Natural killer cell (primary cell): ENCODE measurements around the gene PTGS2. TPM values are rescaled to one million over a fixed set of nuclear protein-coding genes. Genes with fewer than 3 reads are reported as not detected.
"Not testable (repeated sequence)": the region's sequence is repeated elsewhere in the genome, so short reads cannot be mapped to it uniquely, and the experiment has no call there.

Experiments
- ATAC-seq, 3 donors: fragments of 150-1000 bp in 2 of 3; fragments of 200-7000 bp in 1 of 3; cut with Tn5 transposase; 1 replicate in 1 of 3; 2 replicates in 2 of 3; pipeline ENCODE4 v1.10.0; 2021; ENCODE audit warnings: mild to moderate bottlenecking in 2 of 3, moderate library complexity in 2 of 3
- DNase-seq, 2 donors: peaks; one replicate each; pipeline versions ENCODE4 v3.0.0 to v3.0.0-alpha.2; 2013 to 2021; ENCODE audit warnings: mixed read lengths in 1 of 2
- H3K27ac ChIP-seq: one replicate; pipeline ENCODE4 v1.5.1; 2013; ENCODE audit warnings: mild to moderate bottlenecking, low read length
- H3K27me3 ChIP-seq: one replicate; pipeline ENCODE4 v1.6.1; 2013; ENCODE audit warnings: low read length; ENCODE audit not compliant: control insufficient read depth, insufficient read depth
- H3K36me3 ChIP-seq: one replicate; pipeline ENCODE4 v1.6.1; 2013; ENCODE audit warnings: low read length; ENCODE audit not compliant: control insufficient read depth, insufficient read depth
- H3K4me1 ChIP-seq: one replicate; pipeline ENCODE4 v1.6.1; 2013; ENCODE audit warnings: low read length; ENCODE audit not compliant: control insufficient read depth, insufficient read depth
- H3K4me3 ChIP-seq: one replicate; pipeline ENCODE4 v1.5.1; 2013; ENCODE audit warnings: low read length
- H3K9me3 ChIP-seq: one replicate; pipeline ENCODE4 v1.6.1; 2013; ENCODE audit warnings: low read length; ENCODE audit not compliant: control insufficient read depth, insufficient read depth
- H3K27ac Mint-ChIP-seq, 2 donors: one replicate each; pipeline ENCODE4 v1.8.0; 2022; ENCODE audit warnings: mild to moderate bottlenecking in 2 of 2, mixed read lengths in 2 of 2, moderate library complexity in 1 of 2
- H3K27me3 Mint-ChIP-seq, 2 donors: one replicate each; pipeline ENCODE4 v1.8.0; 2022; ENCODE audit warnings: low read depth in 2 of 2, mixed read lengths in 2 of 2
- H3K36me3 Mint-ChIP-seq: one replicate; pipeline ENCODE4 v1.8.0; 2022; ENCODE audit warnings: mixed read lengths
- H3K4me1 Mint-ChIP-seq, 2 donors: one replicate each; pipeline ENCODE4 v1.8.0; 2022; ENCODE audit warnings: mixed read lengths in 2 of 2
- H3K4me3 Mint-ChIP-seq: one replicate; pipeline ENCODE4 v1.8.0; 2022; ENCODE audit warnings: mild to moderate bottlenecking, moderate library complexity, mixed read lengths
- H3K9me3 Mint-ChIP-seq, 2 donors: one replicate each; pipeline ENCODE4 v1.8.0; 2022; ENCODE audit warnings: mixed read lengths in 2 of 2
- WGBS: methylation state at CpG from one replicate; pipeline ENCODE4 v1.1.7; 2013; ENCODE audit warnings: missing lambda C conversion rate; ENCODE audit not compliant: insufficient coverage; 5-methylcytosine and 5-hydroxymethylcytosine counted together
- intact Hi-C: fragments of 100-400 bp; cut with micrococcal nuclease; formaldehyde crosslinking; loops from one replicate; pipeline ENCODE4 v1.14.2; 2022
- total RNA-seq, 4 donors: library from RNA; stranded (reverse); fragments of 120-200 nt in 1 of 4; gene quantifications; one replicate each; pipeline versions ENCODE4 v1.2.3 to v1.2.4, GENCODE V29; 2013 to 2022
- TF ChIP-seq, protein P1 (sequence below): fragments of 200-600 bp; IDR thresholded peaks from one replicate; pipeline ENCODE4 v1.8.0; 2022; ENCODE audit warnings: antibody characterized with exemption

Gene PTGS2
- total RNA-seq, 3 donors from 2014 or later (not counting 1 experiment from before 2014, with no cell fraction given), result 4.0 to 32.8 (median 6.9) TPM

DNA sequence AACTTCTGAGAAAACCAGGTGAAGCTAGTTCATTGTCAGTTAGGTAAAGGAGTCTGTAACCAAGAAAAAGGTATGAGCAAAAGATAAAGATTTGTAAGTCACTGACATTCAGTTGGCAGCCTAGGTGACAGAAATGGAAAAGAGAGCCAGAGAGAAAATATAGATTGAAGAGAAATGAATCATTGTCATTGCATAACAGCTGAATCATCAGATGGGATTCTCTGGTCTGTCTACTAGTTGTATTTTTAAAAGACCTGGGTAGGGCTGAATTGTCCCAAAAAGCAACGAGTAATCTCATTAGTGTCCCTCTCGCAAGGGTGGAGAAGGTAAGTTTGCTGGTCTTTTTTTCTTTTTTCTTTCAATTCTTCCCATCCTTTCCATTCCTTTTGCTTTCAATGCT is 36.6 kb downstream of the PTGS2 start:
- no peak for ATAC-seq
- H3K27ac Mint-ChIP-seq, result no peak overlapping the region
- TF ChIP-seq, protein P1, sequence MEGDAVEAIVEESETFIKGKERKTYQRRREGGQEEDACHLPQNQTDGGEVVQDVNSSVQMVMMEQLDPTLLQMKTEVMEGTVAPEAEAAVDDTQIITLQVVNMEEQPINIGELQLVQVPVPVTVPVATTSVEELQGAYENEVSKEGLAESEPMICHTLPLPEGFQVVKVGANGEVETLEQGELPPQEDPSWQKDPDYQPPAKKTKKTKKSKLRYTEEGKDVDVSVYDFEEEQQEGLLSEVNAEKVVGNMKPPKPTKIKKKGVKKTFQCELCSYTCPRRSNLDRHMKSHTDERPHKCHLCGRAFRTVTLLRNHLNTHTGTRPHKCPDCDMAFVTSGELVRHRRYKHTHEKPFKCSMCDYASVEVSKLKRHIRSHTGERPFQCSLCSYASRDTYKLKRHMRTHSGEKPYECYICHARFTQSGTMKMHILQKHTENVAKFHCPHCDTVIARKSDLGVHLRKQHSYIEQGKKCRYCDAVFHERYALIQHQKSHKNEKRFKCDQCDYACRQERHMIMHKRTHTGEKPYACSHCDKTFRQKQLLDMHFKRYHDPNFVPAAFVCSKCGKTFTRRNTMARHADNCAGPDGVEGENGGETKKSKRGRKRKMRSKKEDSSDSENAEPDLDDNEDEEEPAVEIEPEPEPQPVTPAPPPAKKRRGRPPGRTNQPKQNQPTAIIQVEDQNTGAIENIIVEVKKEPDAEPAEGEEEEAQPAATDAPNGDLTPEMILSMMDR, result no peak

GRCh38 chr1:186637567-186637966 is 42.7 kb downstream of the PTGS2 start:
- H3K4me1 Mint-ChIP-seq, H3K27me3 Mint-ChIP-seq, intact Hi-C loops, H3K36me3 ChIP-seq, H3K36me3 Mint-ChIP-seq, H3K27ac Mint-ChIP-seq, ATAC-seq, H3K4me3 Mint-ChIP-seq, H3K27me3 ChIP-seq, H3K4me3 ChIP-seq, H3K9me3 Mint-ChIP-seq, H3K27ac ChIP-seq, H3K4me1 ChIP-seq, H3K9me3 ChIP-seq, DNase-seq: not testable (repeated sequence)
- WGBS, result 88% methylated on average over 9 of the region's 16 CpGs

More for the DNA sequence above, 36.6 kb downstream of the PTGS2 start:
- H3K27ac ChIP-seq, result no peak overlapping the region
- 89% methylated on average over 1 of the region's 2 CpGs for WGBS
- peaks cover 0 to 2% of the 10 kb centered on the region in 2 donors for H3K9me3 Mint-ChIP-seq
- H3K4me3 ChIP-seq, result no peak overlapping the region
- H3K4me1 ChIP-seq, result no peaks in the 10 kb centered on the region
- intact Hi-C loops, result no loop called here
- H3K27me3 Mint-ChIP-seq, result no peaks in the 10 kb centered on the region
- H3K36me3 ChIP-seq, result no peaks in the 10 kb centered on the region
- DNase-seq, result no peak
- no peaks in the 10 kb centered on the region for H3K27me3 ChIP-seq
- H3K9me3 ChIP-seq, result no peaks in the 10 kb centered on the region
- H3K4me3 Mint-ChIP-seq, result no peak overlapping the region
- no peaks in the 10 kb centered on the region for H3K4me1 Mint-ChIP-seq
- H3K36me3 Mint-ChIP-seq, result no peaks in the 10 kb centered on the region

GRCh38 chr1:186636786-186637185 is 43.4 kb downstream of the PTGS2 start:
- intact Hi-C loops, result no loop called here
- Mint-ChIP-seq H3K4me3 (no peak overlapping the region), H3K27me3 (no peaks in the 10 kb centered on the region), H3K4me1 (no peaks in the 10 kb centered on the region), H3K9me3 (peaks cover 0 to 2% of the 10 kb centered on the region in 2 donors), H3K27ac (no peak overlapping the region), H3K36me3 (no peaks in the 10 kb centered on the region)
- DNase-seq, result no peak
- 91% methylated on average over 2 of the region's 2 CpGs for WGBS
- TF ChIP-seq, protein P1, result no peak
- no peak for ATAC-seq
- Histone ChIP-seq H3K4me3 (no peak overlapping the region), H3K27ac (no peak overlapping the region), H3K4me1 (no peaks in the 10 kb centered on the region), H3K27me3 (no peaks in the 10 kb centered on the region), H3K36me3 (no peaks in the 10 kb centered on the region), H3K9me3 (no peaks in the 10 kb centered on the region)

GRCh38 chr1:186634511-186634910 is 45.7 kb downstream of the PTGS2 start:
- Mint-ChIP-seq H3K4me3 (no peak overlapping the region), H3K27ac (no peak overlapping the region), H3K27me3 (no peaks in the 10 kb centered on the region), H3K4me1 (no peaks in the 10 kb centered on the region), H3K9me3 (no peaks in the 10 kb centered on the region), H3K36me3 (no peaks in the 10 kb centered on the region)
- no peaks in the 10 kb centered on the region for H3K9me3 ChIP-seq
- DNase-seq (no peak), ATAC-seq (no peak)
- TF ChIP-seq, protein P1, result no peak
- 95% methylated on average over 1 of the region's 2 CpGs for WGBS
- no peak overlapping the region for H3K27ac ChIP-seq
- H3K4me3 ChIP-seq, result no peak overlapping the region
- H3K27me3 ChIP-seq, result no peaks in the 10 kb centered on the region
- intact Hi-C loops, result no loop called here
- H3K4me1 ChIP-seq, result no peaks in the 10 kb centered on the region
- no peaks in the 10 kb centered on the region for H3K36me3 ChIP-seq
